IMR-90 (cell line): ENCODE results near the gene GATA5. TPM values are rescaled to one million over a fixed set of nuclear protein-coding genes. Genes with fewer than 3 reads are reported as not detected.

Source experiments
- ATAC-seq: fragments of 200-7000 bp; cut with Tn5 transposase; 2 replicates; pipeline ENCODE4 v1.9.1; 2020; ENCODE audit warnings: low read depth, mild to moderate bottlenecking, moderate library complexity
- BruUV-seq: library from RNA; stranded (reverse); fragments of 400-500 nt; replicated peaks from 2 replicates; lab custom pipeline; 2021; lab: Mats Ljungman, UMichigan
- CTCF ChIA-PET: fragments of 300-600 bp; formaldehyde crosslinking; extraction: SDS; loops from one replicate; lab custom pipeline; 2021; ENCODE audit warnings: antibody characterized with exemption; lab: Yijun Ruan, JAX
- POLR2A ChIA-PET: fragments of 300-600 bp; sonication (Branson Sonifier 250); formaldehyde crosslinking; loops from one replicate; lab custom pipeline; 2022; ENCODE audit warnings: antibody characterized with exemption; ENCODE audit not compliant: unreplicated experiment; lab: Charles Lee
- DNase-seq: peaks from one replicate; pipeline ENCODE4 v3.0.0; 2013
- H2AFZ ChIP-seq: replicated peaks from 2 replicates; pipeline ENCODE3; 2013; ENCODE audit warnings: low read length, mild to moderate bottlenecking; ENCODE audit not compliant: poor library complexity
- H2AK5ac ChIP-seq: 2 replicates; pipeline ENCODE4 v1.6.1; 2013; ENCODE audit warnings: low read depth, low read length, inconsistent platforms
- H2AK9ac ChIP-seq: replicated peaks from 2 replicates; pipeline ENCODE3; 2013; ENCODE audit warnings: mild to moderate bottlenecking, low read depth, low read length, moderate library complexity; ENCODE audit not compliant: poor library complexity
- H2BK120ac ChIP-seq: 2 replicates; pipeline ENCODE4 v1.6.1; 2013; ENCODE audit warnings: low read depth, low read length, inconsistent platforms
- H2BK15ac ChIP-seq: 3 replicates; pipeline ENCODE4 v1.6.1; 2013; ENCODE audit warnings: low read depth, low read length, inconsistent platforms
- H2BK20ac ChIP-seq: 2 replicates; pipeline ENCODE4 v1.6.1; 2013; ENCODE audit warnings: low read depth, mild to moderate bottlenecking, inconsistent platforms, low read length, moderate library complexity
- H2BK5ac ChIP-seq: 2 replicates; pipeline ENCODE4 v1.6.1; 2013; ENCODE audit warnings: mild to moderate bottlenecking, low read depth, low read length, inconsistent platforms; ENCODE audit not compliant: poor library complexity, severe bottlenecking
- H3K14ac ChIP-seq: replicated peaks from 2 replicates; pipeline ENCODE4 v1.6.1; 2013; ENCODE audit warnings: low read depth, low read length, inconsistent platforms
- H3K18ac ChIP-seq: 2 replicates; pipeline ENCODE4 v1.6.1; 2013; ENCODE audit warnings: low read depth, low read length, control low read depth
- H3K23ac ChIP-seq: 2 replicates; pipeline ENCODE4 v1.6.1; 2013; ENCODE audit warnings: low read depth, low read length, inconsistent platforms
- H3K27ac ChIP-seq: 2 replicates; pipeline ENCODE4 v1.5.1; 2013; ENCODE audit warnings: mild to moderate bottlenecking, control low read depth, low read length; ENCODE audit not compliant: insufficient read depth
- H3K27me3 ChIP-seq: 2 replicates; pipeline ENCODE4 v1.6.1; 2013; ENCODE audit warnings: low read length; ENCODE audit not compliant: control insufficient read depth, insufficient read depth
- H3K36me3 ChIP-seq: 2 replicates; pipeline ENCODE4 v1.6.1; 2013; ENCODE audit warnings: low read length, mixed read lengths; ENCODE audit not compliant: control insufficient read depth, insufficient read depth
- H3K4ac ChIP-seq: 2 replicates; pipeline ENCODE4 v1.6.1; 2013; ENCODE audit warnings: low read depth, low read length, inconsistent platforms
- H3K4me1 ChIP-seq: 2 replicates; pipeline ENCODE4 v1.6.1; 2013; ENCODE audit warnings: low read length, mixed read lengths; ENCODE audit not compliant: control insufficient read depth, insufficient read depth
- H3K4me2 ChIP-seq: 2 replicates; pipeline ENCODE4 v1.6.1; 2013; ENCODE audit warnings: low read depth, mild to moderate bottlenecking, control low read depth, low read length, moderate library complexity
- H3K4me3 ChIP-seq: 2 replicates; pipeline ENCODE4 v1.5.1; 2013; ENCODE audit warnings: low read depth, mild to moderate bottlenecking, control low read depth, low read length, moderate library complexity; ENCODE audit not compliant: insufficient read depth
- H3K56ac ChIP-seq: 2 replicates; pipeline ENCODE4 v1.6.1; 2013; ENCODE audit warnings: low read length, inconsistent platforms; ENCODE audit not compliant: insufficient read depth; ENCODE audit errors: extremely low read depth
- H3K79me1 ChIP-seq, 2 experiments: 2 replicates each; pipeline ENCODE4 v1.6.1; 2013; ENCODE audit warnings: low read length in 2 of 2, inconsistent platforms in 1 of 2, low read depth in 1 of 2
- H3K9ac ChIP-seq: 2 replicates; pipeline ENCODE4 v1.6.1; 2013; ENCODE audit warnings: low read depth, low read length, control low read depth
- H3K9me1 ChIP-seq: 2 replicates; pipeline ENCODE4 v1.6.1; 2013; ENCODE audit warnings: low read length, inconsistent platforms; ENCODE audit not compliant: insufficient read depth
- H3K9me3 ChIP-seq: 2 replicates; pipeline ENCODE4 v1.6.1; 2013; ENCODE audit warnings: low read length; ENCODE audit not compliant: control insufficient read depth, insufficient read depth
- H4K20me1 ChIP-seq: 2 replicates; pipeline ENCODE4 v1.6.1; 2013; ENCODE audit warnings: low read length, inconsistent platforms; ENCODE audit not compliant: insufficient read depth
- H4K5ac ChIP-seq: 2 replicates; pipeline ENCODE4 v1.6.1; 2013; ENCODE audit warnings: mild to moderate bottlenecking, low read depth, low read length, control low read depth
- H4K8ac ChIP-seq, 2 experiments: 2 replicates each; pipeline ENCODE4 v1.6.1; 2013; ENCODE audit warnings: low read depth in 2 of 2, low read length in 2 of 2, control low read depth in 1 of 2, inconsistent platforms in 1 of 2
- H4K91ac ChIP-seq: 2 replicates; pipeline ENCODE4 v1.6.1; 2013; ENCODE audit warnings: low read depth, low read length, inconsistent platforms; ENCODE audit not compliant: insufficient read depth
- BHLHE40 ChIP-seq: fragments of 150-350 bp; IDR thresholded peaks from 2 replicates; pipeline ENCODE4 v1.6.1; 2016; ENCODE audit warnings: mild to moderate bottlenecking, low read depth, low read length
- CHD1 ChIP-seq: IDR thresholded peaks from 2 replicates; pipeline ENCODE4 v1.6.1; 2012; ENCODE audit warnings: low read depth, low read length, improper control_type of control experiment
- CTCF ChIP-seq: conservative IDR thresholded peaks from 2 replicates; pipeline ENCODE4 v1.5.1; 2012; ENCODE audit warnings: mild to moderate bottlenecking, low read depth, low read length, improper control_type of control experiment
- ELK1 ChIP-seq: fragments of 150-350 bp; IDR thresholded peaks from 2 replicates; pipeline ENCODE4 v1.6.1; 2016; ENCODE audit warnings: low read depth, mild to moderate bottlenecking, low read length, moderate library complexity, borderline replicate concordance
- MAFK ChIP-seq: IDR thresholded peaks from 2 replicates; pipeline ENCODE4 v1.6.1; 2012; ENCODE audit warnings: low read depth, low read length, improper control_type of control experiment
- MAZ ChIP-seq: IDR thresholded peaks from 2 replicates; pipeline ENCODE4 v1.6.1; 2012; ENCODE audit warnings: low read depth, mild to moderate bottlenecking, low read length, improper control_type of control experiment, moderate library complexity, borderline replicate concordance
- MXI1 ChIP-seq: IDR thresholded peaks from 2 replicates; pipeline ENCODE4 v1.6.1; 2012; ENCODE audit warnings: low read depth, mild to moderate bottlenecking, low read length, moderate library complexity, borderline replicate concordance
- NFE2L2 ChIP-seq: fragments of 150-350 bp; IDR thresholded peaks from 2 replicates; pipeline ENCODE4 v1.6.1; 2016; ENCODE audit warnings: low read depth, mild to moderate bottlenecking, low read length
- POLR2A ChIP-seq: IDR thresholded peaks from 2 replicates; pipeline ENCODE4 v1.6.1; 2012; ENCODE audit warnings: mild to moderate bottlenecking, low read depth, low read length
- RAD21 ChIP-seq: IDR thresholded peaks from 2 replicates; pipeline ENCODE4 v1.6.1; 2012; ENCODE audit warnings: low read length, improper control_type of control experiment
- RCOR1 ChIP-seq: IDR thresholded peaks from 2 replicates; pipeline ENCODE4 v1.6.1; 2012; ENCODE audit warnings: mild to moderate bottlenecking, low read length, improper control_type of control experiment; ENCODE audit not compliant: insufficient replicate concordance
- SMC3 ChIP-seq: fragments of 150-350 bp; IDR thresholded peaks from 2 replicates; pipeline ENCODE4 v1.6.1; 2016; ENCODE audit warnings: low read depth, mild to moderate bottlenecking, antibody characterized with exemption, low read length, moderate library complexity
- WGBS, 2 experiments: methylation state at CpG; one replicate each; pipeline versions ENCODE4 v1.1.5 to v1.1.7; 2013; ENCODE audit warnings: missing lambda C conversion rate in 2 of 2; ENCODE audit not compliant: insufficient read length in 1 of 2; ENCODE audit errors: extremely low coverage in 2 of 2; 5-methylcytosine and 5-hydroxymethylcytosine counted together
- dilution Hi-C: fragments of 300-500 bp; cut with HindIII; formaldehyde crosslinking; loops from one replicate; pipeline ENCODE4 v1.14.3; 2018; ENCODE audit warnings: low sequenced_read_pairs; ENCODE audit not compliant: unreplicated experiment
- in situ Hi-C: fragments of 300-500 bp; cut with MboI; formaldehyde crosslinking; loops from 3 replicates; pipeline ENCODE4 v1.14.3; 2019; ENCODE audit warnings: low sequenced_read_pairs, inconsistent platforms, mixed read lengths
- intact Hi-C: fragments of 100-400 bp; cut with micrococcal nuclease; formaldehyde crosslinking; loops from 2 replicates; pipeline ENCODE4 v1.10.0; 2022
- polyA plus RNA-seq, 3 experiments: library from polyadenylated mRNA; depleted of rRNA; stranded (reverse); fragments of >200 nt; gene quantifications; 2 replicates each; pipeline ENCODE4 v1.2.3, GENCODE V29; 2012; ENCODE audit warnings: low replicate concordance in 1 of 3
- total RNA-seq: library from RNA; depleted of rRNA; stranded (reverse); fragments of >200 nt; gene quantifications from 2 replicates; pipeline ENCODE4 v1.2.3, GENCODE V29; 2012
- TF ChIP-seq, protein P1 (sequence below): fragments of 150-350 bp; IDR thresholded peaks from 2 replicates; pipeline ENCODE4 v1.6.1; 2017; ENCODE audit warnings: mild to moderate bottlenecking, antibody characterized with exemption, low read length, low read depth

GATA5 gene
- total and polyA plus RNA-seq, 2 of the 4 experiments (the other 2 are of a cell fraction): not detected

GRCh38 chr20:62457098-62457497, 18.7 kb downstream of the GATA5 start:
- Histone ChIP-seq H4K8ac (no peak overlapping the region), H3K9me1 (no peaks in the 10 kb centered on the region), H3K4me2 (no peak overlapping the region), H3K4me1 (no peaks in the 10 kb centered on the region), H2AK5ac (no peak overlapping the region), H3K14ac (no peak overlapping the region), H3K9me3 (no peaks in the 10 kb centered on the region), H2BK15ac (no peak overlapping the region), H3K27me3 (peaks cover 69% of the 10 kb centered on the region), H3K18ac (no peak overlapping the region), H3K27ac (no peak overlapping the region), H4K5ac (no peak overlapping the region), H4K91ac (no peak overlapping the region), H2BK20ac (no peak overlapping the region), H3K4me3 (no peak overlapping the region), H2BK120ac (no peak overlapping the region), H3K4ac (no peak overlapping the region), H3K9ac (no peak overlapping the region), H2AFZ (no peak overlapping the region), H3K79me1 (no peaks in the 10 kb centered on the region), H3K36me3 (no peaks in the 10 kb centered on the region), H3K23ac (no peak overlapping the region), H2AK9ac (no peak overlapping the region), H4K20me1 (no peaks in the 10 kb centered on the region), H2BK5ac (no peak overlapping the region), H3K56ac (no peak overlapping the region)
- dilution Hi-C loops (no loop called here), in situ Hi-C loops (no loop called here), intact Hi-C loops (no loop called here)
- DNase-seq (no peak), ATAC-seq (no peak)
- CTCF ChIA-PET: no interaction called here
- POLR2A ChIA-PET: no interaction called here
- WGBS, 2 experiments: 58% methylated on average over 4 of the region's 17 CpGs; no CpG with 5 or more reads in 1 of the 2 experiments
- TF ChIP-seq RCOR1 (no peak), CHD1 (no peak), RAD21 (no peak), MXI1 (no peak), POLR2A (no peak), SMC3 (no peak), MAFK (no peak), NFE2L2 (no peak), ELK1 (no peak), CTCF (no peak), MAZ (no peak), BHLHE40 (no peak)
- TF ChIP-seq, protein P1, sequence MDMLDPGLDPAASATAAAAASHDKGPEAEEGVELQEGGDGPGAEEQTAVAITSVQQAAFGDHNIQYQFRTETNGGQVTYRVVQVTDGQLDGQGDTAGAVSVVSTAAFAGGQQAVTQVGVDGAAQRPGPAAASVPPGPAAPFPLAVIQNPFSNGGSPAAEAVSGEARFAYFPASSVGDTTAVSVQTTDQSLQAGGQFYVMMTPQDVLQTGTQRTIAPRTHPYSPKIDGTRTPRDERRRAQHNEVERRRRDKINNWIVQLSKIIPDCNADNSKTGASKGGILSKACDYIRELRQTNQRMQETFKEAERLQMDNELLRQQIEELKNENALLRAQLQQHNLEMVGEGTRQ: no peak
- BruUV-seq: no TSS peak
